Stimulated activated CD4-positive, alpha-beta T cell treated with anti-CD3 and anti-CD28 coated beads, Interleukin-2, amount 100 ng/mL, for 4 hours (primary cell): ENCODE results near the gene OXCT1.
"Not testable (repeated sequence)": the region's sequence is repeated elsewhere in the genome, so short reads cannot be mapped to it uniquely, and the experiment has no call there.

Experiments used
- DNase-seq: peaks from one replicate; pipeline ENCODE4 v3.0.0-alpha.2; 2020; ENCODE audit warnings: low read depth

Gene OXCT1

DNA sequence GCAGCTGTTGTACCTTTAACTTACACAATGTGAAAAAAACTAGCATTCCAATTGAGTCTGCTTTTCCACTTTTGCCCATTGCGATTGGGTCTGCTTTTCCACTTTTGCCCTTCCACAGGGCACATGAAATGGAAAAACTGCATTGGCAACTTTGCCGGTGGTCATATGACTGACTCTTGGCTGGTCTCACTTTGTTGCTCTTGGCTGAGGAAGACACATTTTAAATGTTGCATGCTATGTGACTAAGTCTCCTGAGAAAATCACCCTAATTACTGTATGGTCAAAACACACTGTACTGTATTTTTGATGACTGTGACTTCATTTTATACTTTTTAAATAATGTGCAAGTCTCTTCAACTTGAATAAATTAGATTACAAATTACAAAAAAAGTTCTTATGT, 1.6 kb upstream of the OXCT1 start:
- no peak for DNase-seq

GRCh38 chr5:41870627-41871048, 413 bp upstream of the OXCT1 start:
- no peak for DNase-seq

DNA sequence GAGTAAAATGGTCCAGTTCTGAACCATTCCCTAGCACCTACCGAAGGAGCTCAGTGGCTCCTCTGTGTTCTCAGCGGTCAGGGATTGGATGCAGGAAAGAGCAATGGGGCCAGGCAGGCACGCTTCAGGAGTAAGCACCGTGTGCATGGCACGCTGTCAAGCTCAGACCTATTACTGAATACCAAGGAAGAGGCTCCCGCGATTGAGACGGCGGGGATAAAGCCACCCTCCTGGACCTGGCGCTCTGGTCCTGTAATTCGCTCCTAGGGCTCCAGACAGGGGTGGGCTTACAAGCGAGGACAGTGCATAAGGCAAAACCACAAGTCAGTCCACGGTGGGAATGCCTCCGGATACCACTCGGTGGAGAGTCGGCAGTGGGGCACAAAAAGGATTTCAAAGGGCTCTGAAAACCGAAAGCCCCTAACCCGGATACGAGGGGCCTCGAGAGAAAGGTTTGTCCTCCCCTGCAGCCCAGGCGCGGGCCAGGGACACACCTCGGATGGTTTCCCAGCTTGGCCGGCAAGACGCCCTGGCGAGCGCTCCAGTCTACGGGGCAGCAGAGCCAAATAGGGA, 988 bp downstream of the OXCT1 start:
- no peak for DNase-seq

DNA sequence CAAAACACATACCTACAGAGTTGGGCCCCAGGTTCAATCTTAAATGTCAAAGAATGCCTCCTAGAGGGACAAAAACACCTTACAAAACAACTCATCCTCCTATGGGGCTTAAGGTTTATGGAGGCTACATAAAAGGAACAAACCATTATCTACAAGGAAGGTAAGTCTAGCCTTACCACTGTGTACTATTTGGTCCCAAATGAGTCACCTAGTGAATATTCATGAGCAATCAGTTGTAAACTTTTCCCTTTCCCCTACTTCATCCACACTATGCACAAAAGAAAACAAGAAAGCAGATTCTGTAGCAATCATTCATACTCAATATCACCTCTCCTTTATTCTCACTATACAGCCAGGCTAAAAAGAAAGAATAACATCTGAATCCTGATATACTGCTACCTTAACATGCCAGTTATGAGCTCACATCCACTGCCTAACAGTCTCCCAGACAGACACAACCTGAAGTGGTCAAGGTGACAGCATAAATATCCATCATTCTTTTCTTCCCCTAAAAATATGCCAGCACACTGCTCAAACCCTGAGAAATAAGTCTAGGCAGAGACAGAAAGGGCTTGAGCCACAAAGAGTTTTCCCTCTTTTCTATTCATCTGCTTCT, 6.2 kb downstream of the OXCT1 start:
- DNase-seq = no peak

GRCh38 chr5:41858890-41859289, 11.3 kb downstream of the OXCT1 start:
- no peak for DNase-seq

GRCh38 chr5:41857989-41858388, 12.2 kb downstream of the OXCT1 start:
- DNase-seq = no peak

- DNase-seq = peak; percentile 44
Measured at GRCh38 chr5:41856644-41857491, 13.4 kb downstream of the OXCT1 start.

DNA sequence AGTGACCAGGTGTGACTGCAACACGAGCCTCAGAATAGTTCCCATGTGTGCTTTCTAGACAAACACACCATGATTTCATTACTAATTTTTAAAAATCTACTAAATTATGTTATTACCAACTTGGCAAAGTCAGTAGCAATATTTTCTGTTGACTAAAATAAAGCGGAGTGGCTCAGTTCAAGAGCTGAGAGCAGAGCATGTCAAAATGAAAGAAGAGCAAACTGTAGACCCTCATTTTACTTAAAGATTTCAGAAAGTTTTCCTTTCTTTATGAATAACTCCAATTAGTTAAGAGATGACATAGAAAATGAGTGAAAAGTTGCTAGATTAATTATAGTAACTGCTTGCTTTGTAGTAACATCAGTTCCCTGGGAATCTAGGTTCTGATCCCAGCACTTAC, 17.9 kb downstream of the OXCT1 start:
- no peak for DNase-seq

DNA sequence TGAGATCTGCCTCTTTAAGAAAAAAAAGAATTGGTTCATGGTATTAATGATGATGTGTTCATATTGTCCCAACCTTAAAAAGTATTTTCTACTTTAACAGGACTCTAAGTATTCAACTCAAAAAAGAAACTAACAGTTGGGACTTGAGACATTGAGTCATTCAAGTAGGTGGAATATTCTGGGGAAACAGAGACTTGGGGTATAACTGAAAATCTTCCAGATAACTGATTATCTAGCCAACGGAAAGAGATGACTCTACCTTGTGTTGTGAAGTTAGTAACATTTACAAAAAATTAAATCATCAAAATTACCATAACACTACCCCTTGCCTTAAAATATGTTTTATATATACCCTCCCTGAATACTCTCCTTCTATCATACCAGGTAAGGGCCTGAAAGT, 19.1 kb downstream of the OXCT1 start:
- DNase-seq = no peak

GRCh38 chr5:41848983-41849382, 21.2 kb downstream of the OXCT1 start:
- DNase-seq = no peak

DNA sequence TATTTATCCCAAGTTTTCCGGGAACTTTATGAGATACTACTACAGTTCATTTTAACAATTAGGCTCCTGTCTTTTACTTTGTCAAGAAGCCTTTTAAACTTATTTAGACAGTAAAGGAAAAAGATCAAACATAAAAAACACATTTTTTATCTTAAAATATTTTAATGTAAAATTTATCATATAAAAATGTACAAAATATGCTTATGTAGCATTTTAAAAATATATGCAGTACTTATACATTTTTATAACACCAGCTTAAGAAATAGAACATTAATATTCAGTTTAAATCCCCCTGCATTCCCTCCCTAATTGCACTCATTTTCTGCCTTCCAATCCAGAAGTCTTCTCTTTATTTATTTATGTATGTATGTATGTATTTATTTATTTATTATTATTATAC, 24.5 kb downstream of the OXCT1 start:
- not testable (repeated sequence) for DNase-seq

- DNase-seq = no peak
Measured at GRCh38 chr5:41844502-41844901, 25.7 kb downstream of the OXCT1 start.

DNA sequence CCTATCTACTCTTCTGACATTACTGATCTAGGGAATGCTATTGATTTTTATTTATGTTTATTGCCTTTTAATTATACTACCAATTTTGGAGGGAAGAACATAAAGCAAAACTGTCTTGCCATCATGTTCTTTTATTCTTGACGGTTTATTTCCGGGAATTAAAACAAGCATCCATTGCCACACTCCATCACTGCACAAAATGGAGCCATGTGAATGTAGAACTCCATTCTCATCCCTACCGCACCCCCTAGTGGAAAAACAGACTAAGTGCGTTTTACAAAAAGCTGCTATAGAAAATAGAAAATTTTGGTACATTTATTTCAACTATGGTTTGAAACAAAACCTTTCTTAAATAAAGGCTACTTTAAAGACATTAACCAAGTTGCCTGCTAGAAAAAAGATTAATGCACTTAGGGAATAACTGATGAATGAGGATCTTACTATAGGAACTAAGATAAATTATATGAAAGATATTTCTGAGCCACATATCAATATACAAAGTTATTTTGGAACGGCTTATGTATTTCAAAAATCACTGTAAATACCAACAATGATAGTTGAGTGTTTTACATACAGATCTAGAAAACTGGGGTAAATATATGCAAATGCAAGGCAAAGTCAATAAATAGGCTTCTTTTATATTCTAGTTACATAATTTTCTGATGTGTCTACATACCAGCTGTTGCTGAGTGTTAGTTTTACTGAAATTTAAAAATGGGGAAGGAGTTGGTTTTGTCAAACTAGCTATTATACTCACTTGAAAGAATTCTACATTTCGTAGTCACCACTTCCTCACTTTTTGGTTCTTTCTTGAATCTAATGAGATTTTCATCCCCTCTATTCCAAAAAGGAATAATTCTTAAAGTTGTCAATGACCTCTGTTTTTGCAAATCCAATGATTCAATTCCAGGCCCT, 26.5 kb downstream of the OXCT1 start:
- DNase-seq = no peak

GRCh38 chr5:41842777-41843176, 27.4 kb downstream of the OXCT1 start:
- no peak for DNase-seq

DNA sequence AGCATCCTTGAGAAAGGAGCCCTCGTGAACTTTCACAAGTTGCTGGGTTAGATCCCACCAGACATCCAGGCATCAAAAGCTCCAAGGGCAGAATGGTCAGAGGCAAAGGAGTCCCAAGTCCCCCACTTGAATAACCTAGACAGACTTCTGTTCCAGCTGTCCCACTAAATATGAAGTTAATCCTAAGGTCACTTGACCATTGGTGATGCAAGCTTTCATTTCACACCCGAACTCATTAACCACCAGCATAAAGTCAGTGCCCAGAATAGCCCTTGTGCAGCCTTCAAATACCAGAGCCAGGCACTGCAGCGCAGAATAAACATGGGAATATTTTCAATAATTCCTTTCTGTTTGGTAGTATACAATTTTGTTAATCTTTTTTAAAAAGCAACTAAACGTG, 28.9 kb downstream of the OXCT1 start:
- DNase-seq = no peak

DNA sequence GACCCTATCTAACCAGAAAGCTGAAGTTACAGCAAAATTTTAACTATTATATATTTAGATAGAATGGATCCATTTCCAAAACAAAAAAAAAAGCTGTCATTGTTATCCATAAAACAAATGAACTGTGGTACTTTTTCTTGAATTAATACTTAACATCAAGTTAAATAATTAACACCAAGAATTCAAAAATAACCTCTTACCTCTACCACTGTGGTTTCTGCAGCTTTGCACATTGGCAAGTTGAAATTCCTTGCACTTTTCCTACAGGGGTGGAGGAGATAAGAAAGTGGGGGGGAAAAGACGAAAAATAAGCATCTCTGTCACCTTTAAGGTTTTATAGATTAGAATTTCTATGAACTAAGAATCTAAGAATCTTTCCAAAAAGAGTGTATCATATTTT, 30.0 kb downstream of the OXCT1 start:
- no peak for DNase-seq

- DNase-seq = no peak
Measured at GRCh38 chr5:41837793-41838192, 32.4 kb downstream of the OXCT1 start.

- DNase-seq = no peak
Measured at GRCh38 chr5:41835645-41836044, 34.6 kb downstream of the OXCT1 start.

GRCh38 chr5:41834506-41834905, 35.7 kb downstream of the OXCT1 start:
- DNase-seq = no peak

GRCh38 chr5:41832430-41832829, 37.8 kb downstream of the OXCT1 start:
- DNase-seq = no peak

DNA sequence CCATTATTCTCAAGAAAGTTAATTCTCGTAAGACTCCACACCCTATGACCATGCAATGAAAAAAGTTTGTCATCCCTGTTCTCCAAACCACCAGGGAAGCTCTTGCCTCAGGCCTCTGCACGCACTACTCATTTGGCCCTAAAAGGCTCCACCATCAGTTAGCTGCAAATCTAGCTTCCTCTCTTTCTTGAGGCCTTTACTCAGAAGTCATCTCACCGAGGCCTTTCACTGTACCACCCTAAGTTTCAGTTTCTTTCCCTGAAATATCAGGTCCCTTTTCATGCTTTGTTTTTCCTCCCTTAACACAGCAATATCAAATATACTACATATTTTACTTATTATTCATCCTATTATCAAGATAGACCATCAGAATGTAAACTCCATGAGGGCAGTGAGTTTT, 39.1 kb downstream of the OXCT1 start:
- DNase-seq = no peak

DNA sequence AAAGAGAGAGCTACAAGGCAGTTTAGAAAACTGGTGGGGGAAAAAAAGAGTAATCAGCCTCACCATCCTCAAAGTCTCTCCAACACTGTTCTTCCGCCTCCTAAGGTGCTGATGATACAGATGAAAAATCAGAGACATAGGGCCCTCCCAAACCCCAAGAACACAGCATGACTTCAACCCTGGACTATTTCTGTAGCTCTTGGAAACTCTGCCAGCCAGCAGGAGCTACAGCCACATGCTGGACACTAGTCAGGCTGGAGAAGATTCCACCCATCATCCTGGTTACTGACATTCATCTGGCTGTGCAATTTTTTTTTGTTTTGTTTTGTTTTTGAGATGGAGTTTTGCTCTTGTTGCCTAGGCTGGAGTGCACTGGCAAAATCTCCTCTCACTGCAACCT, 42.4 kb downstream of the OXCT1 start:
- DNase-seq = no peak
